DND-41 (cell line): ENCODE measurements around the gene PRKCE.

Experiments used
- CTCF ChIP-seq: IDR thresholded peaks from 2 replicates; pipeline ENCODE4 v1.5.1; 2012; ENCODE audit warnings: borderline replicate concordance, low read length, moderate library complexity, mild to moderate bottlenecking; ENCODE audit not compliant: poor library complexity, severe bottlenecking; ENCODE audit errors: extremely low read depth
- EZH2 ChIP-seq: IDR thresholded peaks from 3 replicates; pipeline ENCODE4 v1.6.1; 2012; ENCODE audit warnings: borderline replicate concordance, low read depth, mild to moderate bottlenecking, moderate library complexity, low read length, inconsistent platforms; ENCODE audit not compliant: severe bottlenecking

- TF ChIP-seq CTCF, result peak; percentile 25
- TF ChIP-seq EZH2, result no peak
These were observed 377.9 kb downstream of the PRKCE start for GRCh38 chr2:46029332-46029811.
